Measurements from ENCODE around the gene PSMC3. TPM values are rescaled to one million over a fixed set of nuclear protein-coding genes. Genes with fewer than 3 reads are reported as not detected.
A peak's percentile ranks its signal among the peaks of the same experiment; 100 is the strongest.

PSMC3 gene
- total and polyA plus RNA-seq, 4 donors: 61.6 to 192 (median 141) TPM

GRCh38 chr11:47407746-47408590 is 18.3 kb downstream of the PSMC3 start, which contains the start of gene SLC39A13:
Gene SLC39A13 (plus strand): TSS chr11:47408590. CDS start chr11:47410095, 1,505 bp downstream.
- Histone ChIP-seq H3K27me3 (ENCODE audit: control insufficient read depth in 3 of 3, insufficient read depth in 3 of 3, low read length in 2 of 3) (no peaks in the 10 kb centered on the region), H3K36me3 (ENCODE audit: control insufficient read depth in 4 of 4, insufficient read depth in 4 of 4, low read length in 4 of 4) (peaks cover 0 to 11% (median 4%) of the 10 kb centered on the region in 4 donors), H3K4me1 (ENCODE audit: control insufficient read depth in 5 of 5, insufficient read depth in 5 of 5, low read length in 5 of 5) (peaks cover 9 to 27% (median 20%) of the 10 kb centered on the region in 5 donors), H3K4me3 (peak within 1 kb of the TSS; percentile 75), H3K27ac (ENCODE audit: low read depth in 1 of 2, low read length in 1 of 2) (peak within 1 kb of the TSS; percentile 95 to 98), H3K9ac (ENCODE audit: insufficient read depth in 1 of 2, low read length in 2 of 2) (peak within 1 kb of the TSS; percentile 72 to 89), H3K9me3 (ENCODE audit: control insufficient read depth in 4 of 4, insufficient read depth in 3 of 4, low read length in 3 of 4) (no peaks in the 10 kb centered on the region)
- peak; percentile 96 to 97 (median 97) for DNase-seq
- peak; percentile 62 for TF ChIP-seq CTCF (IDR thresholded peaks at IDR 0.05; ENCODE audit: control extremely low read depth, extremely low read depth)
- 1% methylated on average over 55 to 70 of the region's 70 CpGs for WGBS, 2 donors
- peak; percentile 91 for ATAC-seq (ENCODE audit: insufficient read depth, low FRiP score)

GRCh38 chr11:47406896-47407745 is 19.1 kb downstream of the PSMC3 start:
- no peaks in the 10 kb centered on the region for H3K27me3 ChIP-seq (ENCODE audit: control insufficient read depth in 3 of 3, insufficient read depth in 3 of 3, low read length in 2 of 3)
- H3K36me3 ChIP-seq (ENCODE audit: control insufficient read depth in 4 of 4, insufficient read depth in 4 of 4, low read length in 4 of 4): peaks cover 0 to 8% (median 4%) of the 10 kb centered on the region in 4 donors
- peaks cover 9 to 27% (median 18%) of the 10 kb centered on the region in 5 donors for H3K4me1 ChIP-seq (ENCODE audit: control insufficient read depth in 5 of 5, insufficient read depth in 5 of 5, low read length in 5 of 5)
- no peak for TF ChIP-seq CTCF (IDR thresholded peaks at IDR 0.05; ENCODE audit: control extremely low read depth, extremely low read depth)
- peak overlapping the region; percentile 7 to 89 for H3K9ac ChIP-seq (ENCODE audit: insufficient read depth in 1 of 2, low read length in 2 of 2)
- H3K27ac ChIP-seq (ENCODE audit: low read depth in 1 of 2, low read length in 1 of 2): peak overlapping the region; percentile 95 to 96
- ATAC-seq (ENCODE audit: insufficient read depth, low FRiP score) (no peak), DNase-seq (peak in 1 of 3 donors; percentile 18)
- no peaks in the 10 kb centered on the region for H3K9me3 ChIP-seq (ENCODE audit: control insufficient read depth in 4 of 4, insufficient read depth in 3 of 4, low read length in 3 of 4)
- H3K4me3 ChIP-seq: peak overlapping the region; percentile 43
- WGBS, 2 donors: 33 to 46% methylated on average over 12 of the region's 12 CpGs

GRCh38 chr11:47403571-47403970 is 22.7 kb downstream of the PSMC3 start:
- WGBS, 2 donors: 82 to 84% methylated on average over 3 of the region's 3 CpGs
- Histone ChIP-seq H3K27ac (ENCODE audit: low read depth in 1 of 2, low read length in 1 of 2) (no peak overlapping the region), H3K4me3 (no peak overlapping the region), H3K4me1 (ENCODE audit: control insufficient read depth in 5 of 5, insufficient read depth in 5 of 5, low read length in 5 of 5) (peaks cover 8 to 18% (median 13%) of the 10 kb centered on the region in 5 donors), H3K27me3 (ENCODE audit: control insufficient read depth in 3 of 3, insufficient read depth in 3 of 3, low read length in 2 of 3) (no peaks in the 10 kb centered on the region), H3K9me3 (ENCODE audit: control insufficient read depth in 4 of 4, insufficient read depth in 3 of 4, low read length in 3 of 4) (no peaks in the 10 kb centered on the region), H3K36me3 (ENCODE audit: control insufficient read depth in 4 of 4, insufficient read depth in 4 of 4, low read length in 4 of 4) (no peaks in the 10 kb centered on the region), H3K9ac (ENCODE audit: insufficient read depth in 1 of 2, low read length in 2 of 2) (no peak overlapping the region)
- DNase-seq: no peak
- ATAC-seq (ENCODE audit: insufficient read depth, low FRiP score): no peak
- TF ChIP-seq CTCF (IDR thresholded peaks at IDR 0.05; ENCODE audit: control extremely low read depth, extremely low read depth): no peak
